Embryonic facial prominence (tissue), 1 donor: ENCODE measurements around the gene VWDE.
"Not testable (repeated sequence)": the region's sequence is repeated elsewhere in the genome, so short reads cannot be mapped to it uniquely, and the experiment has no call there.

ENCODE experiments used
- DNase-seq: peaks from one replicate; pipeline ENCODE4 v3.0.0-alpha.2; 2016; ENCODE audit errors: extremely low spot score

VWDE gene

DNA sequence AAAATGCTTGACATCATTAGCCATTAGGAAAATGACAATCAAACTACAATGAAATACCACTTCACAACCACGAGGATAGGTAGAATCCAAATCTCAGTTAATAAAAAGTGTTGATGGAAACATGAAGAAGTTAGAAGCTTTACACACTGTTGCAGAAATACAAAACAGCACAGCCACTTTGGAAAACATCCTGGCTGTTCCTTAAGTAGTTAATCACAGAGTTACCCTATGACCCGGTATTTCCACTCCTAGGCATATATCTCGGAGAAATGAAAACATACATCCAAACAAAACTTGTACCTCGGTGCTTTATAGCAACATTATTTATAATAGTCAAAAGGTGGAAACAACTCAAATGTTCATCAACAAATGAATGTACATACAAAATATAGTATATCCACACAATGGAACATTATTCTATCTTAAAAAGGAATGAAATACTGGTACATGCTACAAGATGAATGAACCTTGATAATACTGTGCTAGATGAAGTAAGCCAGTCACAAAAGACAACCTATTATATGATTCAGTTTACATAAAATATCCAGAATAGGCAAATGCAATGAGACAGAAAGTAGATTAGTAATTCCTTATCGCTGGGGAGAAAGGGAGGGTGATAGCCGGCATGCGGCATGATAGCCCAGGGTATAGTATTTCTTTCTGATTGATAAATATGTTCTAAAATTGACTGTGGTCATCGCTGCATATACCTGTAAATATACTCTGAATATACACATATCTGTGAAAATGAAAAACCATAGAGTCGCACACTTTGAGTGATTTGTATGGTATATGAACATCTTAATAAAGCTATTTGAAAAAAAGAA is 1.9 kb downstream of the VWDE start:
- no peak for DNase-seq

- DNase-seq, result no peak
Observed at GRCh38 chr7:12398186-12398585, 5.5 kb downstream of the VWDE start.

- DNase-seq, result no peak
Observed at GRCh38 chr7:12397671-12398070, 6.0 kb downstream of the VWDE start.

DNA sequence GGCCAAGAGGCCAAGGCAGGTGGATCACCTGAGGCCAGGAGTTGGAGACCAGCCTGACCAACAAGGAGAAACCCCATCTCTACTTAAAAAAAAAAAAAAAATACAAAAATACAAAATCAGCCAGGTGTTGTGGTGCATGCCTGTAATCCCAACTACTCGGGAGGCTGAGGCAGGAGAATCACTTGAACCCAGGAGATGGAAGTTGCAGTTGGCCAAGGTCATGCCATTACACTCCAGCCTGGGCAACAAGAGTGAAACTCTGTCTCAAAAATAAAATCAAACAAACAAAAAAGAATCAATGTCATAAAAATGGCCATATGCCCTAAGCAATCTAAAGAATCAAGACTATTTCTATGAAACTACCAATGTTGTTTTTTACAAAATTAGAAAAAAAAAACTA is 7.0 kb downstream of the VWDE start:
- DNase-seq, result not testable (repeated sequence)

DNA sequence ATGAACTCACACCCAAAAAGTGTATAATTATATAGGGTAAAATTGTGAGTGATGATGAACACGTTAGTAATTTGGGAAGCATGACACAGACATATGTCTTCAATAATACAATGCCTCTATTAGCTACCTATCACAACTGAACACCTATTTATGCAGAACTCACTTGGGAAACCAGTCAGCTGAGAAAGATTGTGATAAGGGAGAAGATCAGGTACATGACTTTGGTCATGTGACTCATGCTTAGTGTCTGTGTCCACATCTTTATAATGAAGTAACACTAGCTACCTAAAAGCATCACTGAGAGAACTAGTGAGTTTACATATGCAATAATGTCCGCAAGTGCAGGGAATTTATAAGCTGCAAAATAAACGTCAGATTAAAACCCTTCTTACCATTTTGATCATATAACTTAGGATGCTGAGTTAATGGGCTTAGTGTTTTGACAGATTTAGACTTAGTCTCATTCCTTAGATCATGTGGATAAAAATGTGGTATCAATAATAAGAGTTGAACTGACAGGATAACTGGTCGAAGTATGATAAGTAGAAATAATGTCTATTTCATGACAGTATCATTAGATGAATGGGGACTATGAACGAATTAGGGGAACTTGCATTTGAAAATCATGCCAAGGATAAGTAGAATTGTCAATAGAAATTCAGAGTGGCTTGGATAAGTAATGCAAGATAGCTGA is 11.6 kb downstream of the VWDE start:
- DNase-seq, result no peak

DNA sequence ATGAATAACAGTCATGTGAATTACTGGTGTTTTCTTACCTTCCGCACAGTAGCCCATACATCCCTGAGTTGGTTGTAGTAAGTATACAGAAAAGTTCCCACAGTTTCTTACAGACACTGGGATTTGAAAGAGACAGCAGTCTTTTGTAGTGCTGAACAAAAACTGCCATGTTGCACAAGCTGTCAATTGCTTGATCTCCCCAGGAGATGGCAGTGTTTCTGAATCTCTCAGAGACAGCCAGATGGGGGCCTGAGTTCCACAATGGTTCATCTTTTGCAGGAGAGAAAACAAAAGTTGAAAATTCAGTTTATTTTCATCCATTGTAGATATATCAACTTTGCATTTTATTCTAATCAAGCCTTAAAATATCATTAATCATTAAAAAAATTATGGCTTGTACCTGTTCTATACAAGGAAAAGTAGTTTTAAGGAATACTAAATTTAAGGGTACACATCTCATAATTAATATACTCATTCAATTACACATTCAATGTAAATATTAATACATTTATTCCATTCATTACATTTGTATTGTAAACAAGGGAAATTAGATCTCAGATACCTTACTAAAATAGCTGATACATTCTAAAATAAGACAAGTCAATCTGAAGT is 14.5 kb downstream of the VWDE start:
- DNase-seq, result no peak

DNA sequence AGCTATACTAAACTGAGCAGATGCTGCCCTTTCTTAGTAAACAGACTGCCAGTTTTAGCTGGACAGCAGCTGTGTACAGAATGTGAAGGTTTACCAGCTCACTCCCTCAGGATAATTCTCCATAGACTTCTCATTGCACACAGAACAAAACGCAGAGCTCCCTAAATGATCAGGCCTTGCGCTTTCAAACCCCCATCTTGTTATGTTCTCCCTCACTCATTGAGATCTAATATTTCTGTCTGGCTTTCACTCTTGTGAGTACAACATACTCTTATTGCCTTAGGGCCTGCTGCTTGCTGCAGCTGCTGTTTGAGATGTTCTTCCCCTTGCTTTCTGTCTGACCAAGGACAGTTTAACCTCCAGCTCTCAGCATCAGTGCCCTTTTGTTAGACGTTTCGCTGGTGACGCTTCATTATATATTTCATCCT is 17.3 kb downstream of the VWDE start:
- DNase-seq, result no peak

DNA sequence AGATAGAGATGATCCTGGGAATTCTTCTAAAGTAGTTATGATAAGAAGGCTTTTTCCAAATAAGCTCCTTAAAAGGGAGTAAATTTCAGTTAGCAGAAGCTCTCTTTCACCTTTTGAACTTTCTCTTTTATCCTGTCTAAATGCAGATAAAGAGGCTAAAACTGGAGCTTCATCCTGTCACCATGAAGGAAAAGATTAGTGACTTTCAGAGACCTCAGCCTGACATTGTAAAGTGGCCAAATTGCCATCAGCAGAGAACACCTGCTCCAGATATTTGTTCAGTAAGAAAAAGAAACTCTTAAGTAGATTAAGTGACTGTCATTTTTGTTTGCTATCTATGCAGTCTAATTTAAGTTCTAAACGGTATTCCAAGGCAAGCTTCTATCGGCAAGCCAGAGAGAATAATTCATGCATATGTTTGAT is 18.3 kb downstream of the VWDE start:
- no peak for DNase-seq

GRCh38 chr7:12383377-12383776 is 20.3 kb downstream of the VWDE start:
- no peak for DNase-seq

DNA sequence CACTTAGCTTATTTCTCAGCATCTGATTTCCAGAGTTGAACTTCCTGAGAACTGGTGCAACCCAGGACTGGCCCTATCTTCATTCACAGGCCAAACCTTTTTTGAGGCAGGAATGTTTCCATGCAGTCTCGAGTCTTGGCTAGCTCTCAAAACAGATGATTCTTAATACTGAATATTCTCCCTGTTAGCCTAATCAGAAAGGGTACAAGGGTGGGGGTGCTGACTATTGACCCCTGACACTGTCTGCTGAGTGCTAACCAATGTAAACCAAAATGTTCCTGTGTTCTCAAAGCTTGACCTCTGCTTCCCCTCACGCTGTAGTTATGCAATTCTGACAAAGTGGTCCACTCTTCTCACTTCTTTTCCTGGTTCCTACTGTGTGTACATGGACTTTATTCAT is 25.3 kb downstream of the VWDE start:
- no peak for DNase-seq

GRCh38 chr7:12377406-12377805 is 26.3 kb downstream of the VWDE start:
- DNase-seq, result no peak

DNA sequence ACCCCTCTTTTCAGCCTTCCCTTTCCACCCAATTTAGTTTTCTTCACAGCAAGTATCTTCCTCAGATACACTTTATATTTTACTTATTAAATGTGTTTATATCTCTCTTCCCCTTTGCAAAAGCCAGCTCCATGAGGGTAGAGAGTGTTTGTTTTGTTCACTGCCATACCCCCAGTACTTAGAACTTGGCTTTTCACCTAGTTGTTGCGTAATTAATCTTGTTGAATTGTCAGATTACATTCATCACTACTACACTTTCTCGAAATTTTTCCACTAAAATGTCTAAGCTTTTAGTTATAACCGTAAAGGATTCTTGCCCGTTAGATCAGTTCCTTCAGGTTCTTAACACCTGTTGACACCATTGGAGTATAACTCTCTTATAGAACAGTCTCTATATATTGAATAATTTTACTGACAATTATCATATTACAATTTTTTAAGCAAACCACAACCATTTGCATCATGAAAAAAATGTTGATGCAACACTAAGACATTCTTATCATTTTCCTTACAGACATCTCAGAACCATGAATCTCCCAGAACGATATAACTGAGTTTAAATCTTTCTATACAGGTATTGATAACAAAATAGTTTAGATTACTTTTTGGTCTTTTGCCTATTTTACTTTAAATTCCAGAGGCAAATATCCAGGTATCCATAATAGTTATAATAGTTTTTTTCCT is 29.9 kb downstream of the VWDE start:
- DNase-seq, result no peak

DNA sequence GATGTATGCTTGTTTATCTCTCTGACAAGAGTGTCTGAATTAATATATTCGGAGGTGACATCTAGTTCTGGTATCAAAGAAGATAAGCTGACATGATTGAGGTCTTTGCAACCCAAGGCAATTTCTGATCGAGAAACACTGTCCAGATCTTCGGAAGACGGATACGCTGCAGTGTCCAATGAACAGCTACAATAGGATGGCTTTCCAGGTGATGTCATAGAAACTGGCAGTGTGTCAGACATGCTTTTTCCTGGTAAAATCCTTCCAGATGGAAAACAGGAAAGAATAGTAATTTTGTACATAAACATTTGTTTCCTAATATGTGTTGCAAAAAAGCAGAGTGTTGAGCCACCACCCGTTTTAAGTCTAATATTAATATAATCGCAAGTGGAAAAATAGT is 33.4 kb downstream of the VWDE start:
- no peak for DNase-seq

DNA sequence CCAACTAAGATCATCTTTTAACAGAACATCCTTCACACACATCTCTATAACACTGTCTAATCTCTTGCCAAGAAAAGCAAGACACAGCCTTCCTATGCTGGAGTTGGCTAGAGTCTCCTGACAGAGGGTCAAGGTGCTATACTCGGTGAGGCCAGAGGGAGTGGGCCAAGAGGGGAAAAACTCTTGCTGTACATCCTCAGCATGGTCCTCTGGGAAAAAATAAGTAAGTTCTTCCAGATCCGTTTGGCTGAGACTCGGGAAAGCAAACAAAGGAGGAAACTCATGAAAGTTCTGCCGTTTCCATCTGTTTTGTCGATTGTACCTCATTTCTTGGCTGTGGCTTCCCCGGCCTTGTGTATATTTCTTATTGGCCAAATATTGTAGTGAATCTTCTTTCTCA is 33.9 kb downstream of the VWDE start:
- DNase-seq, result no peak

DNA sequence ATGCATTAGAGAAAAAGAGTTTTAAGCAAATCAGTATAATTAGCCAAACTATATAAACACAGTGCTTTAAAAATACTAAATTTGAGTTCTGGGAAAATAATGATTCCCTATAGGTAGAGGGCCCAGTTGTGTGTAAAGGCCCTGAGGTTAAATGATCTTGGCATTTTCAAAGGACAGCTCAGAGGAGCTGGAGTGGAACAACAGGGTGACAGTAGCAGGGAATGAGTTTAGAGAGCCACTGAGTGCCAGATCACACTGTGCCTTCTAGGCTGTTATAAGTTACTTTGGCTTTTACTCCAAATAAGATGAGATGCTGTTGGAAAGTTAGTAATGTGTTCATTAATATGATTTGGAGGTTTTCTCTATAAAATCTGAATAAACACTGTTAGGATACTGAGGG is 34.6 kb downstream of the VWDE start:
- no peak for DNase-seq

DNA sequence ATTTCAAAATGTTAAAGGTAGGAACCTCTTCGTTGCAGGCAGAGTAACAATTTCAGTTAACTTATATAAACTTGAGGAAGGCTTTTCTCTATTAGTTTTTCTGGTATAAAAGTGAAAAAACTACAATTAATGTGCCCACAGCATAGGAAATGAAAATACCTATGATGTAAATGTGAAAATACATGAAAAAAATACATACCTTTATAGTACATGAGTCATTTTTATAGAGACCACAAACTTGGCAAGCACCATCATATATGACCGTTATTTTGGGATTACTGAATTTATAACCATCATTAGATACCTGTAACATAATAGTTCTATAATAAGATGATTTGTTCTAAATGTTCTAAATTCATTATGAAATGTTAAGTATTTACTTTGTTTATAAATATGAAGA is 42.7 kb downstream of the VWDE start:
- DNase-seq, result no peak

- no peak for DNase-seq
Observed at GRCh38 chr7:12358694-12359093, 45.0 kb downstream of the VWDE start.

DNA sequence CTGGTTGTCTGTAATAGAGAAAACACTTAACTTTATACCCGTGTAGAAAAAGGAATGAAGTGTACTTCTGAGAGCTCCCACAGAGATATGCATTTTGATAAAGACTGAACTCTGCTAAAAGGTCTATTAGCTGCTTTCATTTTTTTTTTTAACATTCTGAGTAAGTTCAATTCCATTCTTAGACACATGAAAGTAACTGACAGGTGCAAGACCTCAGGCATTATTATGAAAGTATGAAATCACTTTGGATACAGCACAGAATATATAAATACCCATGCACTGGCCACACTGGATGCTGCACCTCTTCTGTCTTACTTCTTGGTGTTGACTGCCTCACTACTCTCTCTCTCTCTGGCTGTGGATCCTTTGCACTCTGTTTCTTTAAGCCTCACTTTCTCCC is 46.2 kb downstream of the VWDE start:
- DNase-seq, result no peak

- DNase-seq, result no peak
Observed at GRCh38 chr7:12351843-12352242, 51.8 kb downstream of the VWDE start.

GRCh38 chr7:12350971-12351370 is 52.7 kb downstream of the VWDE start:
- DNase-seq, result no peak

GRCh38 chr7:12337095-12337494 is 66.6 kb downstream of the VWDE start:
- no peak for DNase-seq
